Astrocyte of the spinal cord (primary cell): ENCODE results near the gene FLRT2.
A peak's percentile ranks its signal among the peaks of the same experiment; 100 is the strongest.

ENCODE experiments used
- DNase-seq: peaks from one replicate; pipeline ENCODE4 v3.0.0; 2011; ENCODE audit warnings: low read depth, low spot score
- H3K4me3 ChIP-seq: 2 replicates; pipeline ENCODE4 v1.5.1; 2011; ENCODE audit warnings: low read depth, mild to moderate bottlenecking, low read length, moderate library complexity
- in situ Hi-C: cut with HindIII; loops from 2 replicates; pipeline ENCODE4 v1.10.0; 2017; ENCODE audit warnings: low sequenced_read_pairs
- TF ChIP-seq, protein P1 (sequence below): IDR thresholded peaks from 2 replicates; pipeline ENCODE4 v1.5.1; 2012; ENCODE audit warnings: low read depth, mild to moderate bottlenecking, low read length, inconsistent platforms

FLRT2 gene

DNA sequence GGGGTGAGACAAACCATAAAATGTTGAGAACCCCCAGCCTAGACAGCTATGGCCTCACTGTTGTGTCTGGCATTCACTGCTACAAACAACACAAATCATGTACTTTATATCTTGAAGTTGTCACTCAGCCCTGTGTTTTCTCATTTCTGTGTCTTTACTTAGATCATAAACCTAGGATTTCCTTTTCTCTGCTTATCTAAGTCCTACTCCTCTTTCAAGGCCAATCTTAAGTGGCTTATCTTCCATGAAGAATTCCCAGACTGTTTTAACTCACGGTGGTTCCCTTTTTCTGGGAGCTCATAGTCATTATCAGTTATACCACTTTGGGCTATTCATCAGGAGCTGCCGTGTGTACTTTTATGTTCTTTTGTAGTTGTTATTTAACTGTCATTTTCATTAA is 42.1 kb downstream of the FLRT2 start:
- TF ChIP-seq, protein P1, sequence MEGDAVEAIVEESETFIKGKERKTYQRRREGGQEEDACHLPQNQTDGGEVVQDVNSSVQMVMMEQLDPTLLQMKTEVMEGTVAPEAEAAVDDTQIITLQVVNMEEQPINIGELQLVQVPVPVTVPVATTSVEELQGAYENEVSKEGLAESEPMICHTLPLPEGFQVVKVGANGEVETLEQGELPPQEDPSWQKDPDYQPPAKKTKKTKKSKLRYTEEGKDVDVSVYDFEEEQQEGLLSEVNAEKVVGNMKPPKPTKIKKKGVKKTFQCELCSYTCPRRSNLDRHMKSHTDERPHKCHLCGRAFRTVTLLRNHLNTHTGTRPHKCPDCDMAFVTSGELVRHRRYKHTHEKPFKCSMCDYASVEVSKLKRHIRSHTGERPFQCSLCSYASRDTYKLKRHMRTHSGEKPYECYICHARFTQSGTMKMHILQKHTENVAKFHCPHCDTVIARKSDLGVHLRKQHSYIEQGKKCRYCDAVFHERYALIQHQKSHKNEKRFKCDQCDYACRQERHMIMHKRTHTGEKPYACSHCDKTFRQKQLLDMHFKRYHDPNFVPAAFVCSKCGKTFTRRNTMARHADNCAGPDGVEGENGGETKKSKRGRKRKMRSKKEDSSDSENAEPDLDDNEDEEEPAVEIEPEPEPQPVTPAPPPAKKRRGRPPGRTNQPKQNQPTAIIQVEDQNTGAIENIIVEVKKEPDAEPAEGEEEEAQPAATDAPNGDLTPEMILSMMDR: no peak
- no peak overlapping the region for H3K4me3 ChIP-seq
- DNase-seq: no peak
- in situ Hi-C loops: no loop called here

DNA sequence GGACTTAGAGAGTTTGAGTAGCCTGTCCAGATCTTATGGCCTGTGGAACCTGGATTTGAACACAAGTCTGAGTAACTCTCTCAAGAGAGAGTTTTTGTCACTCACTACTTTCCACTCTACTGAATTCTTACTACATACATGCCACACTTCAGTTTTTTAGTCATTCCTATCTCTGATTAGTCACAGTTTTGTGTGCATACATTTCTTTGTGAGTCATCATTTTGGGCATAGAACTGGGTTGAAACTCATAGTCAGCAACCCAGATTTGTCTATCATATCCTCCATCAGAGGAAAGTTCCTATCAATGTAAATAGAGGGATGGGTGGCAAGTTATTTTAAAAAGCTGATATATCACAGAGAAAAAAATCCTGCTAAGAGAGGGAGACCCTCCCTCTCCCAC is 42.9 kb downstream of the FLRT2 start:
- in situ Hi-C loops: no loop called here
- TF ChIP-seq, protein P1: no peak
- peak; percentile 79 for DNase-seq

DNA sequence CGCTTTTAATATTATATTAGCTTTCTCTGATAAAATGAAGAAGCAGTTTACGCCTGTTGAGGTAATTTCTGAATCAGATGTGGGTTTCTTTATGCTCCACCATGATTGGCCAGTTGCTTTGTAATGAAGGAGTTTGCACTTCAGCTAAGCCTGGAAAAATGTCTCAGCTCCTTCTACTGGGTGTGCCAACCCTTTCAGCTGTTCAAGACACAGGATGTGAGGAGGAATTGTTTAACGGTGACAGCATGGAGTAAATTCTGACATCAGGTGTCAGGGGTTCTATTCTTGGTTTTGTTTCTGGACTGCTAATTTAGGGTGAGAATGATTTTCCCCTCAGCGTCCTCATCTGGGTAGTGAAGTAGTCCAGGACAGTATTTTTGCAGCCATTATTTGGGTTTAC is 43.5 kb downstream of the FLRT2 start:
- TF ChIP-seq, protein P1: no peak
- no peak overlapping the region for H3K4me3 ChIP-seq
- no peak for DNase-seq
- in situ Hi-C loops: no loop called here

More for the DNA sequence above, 42.9 kb downstream of the FLRT2 start:
- no peak overlapping the region for H3K4me3 ChIP-seq

DNA sequence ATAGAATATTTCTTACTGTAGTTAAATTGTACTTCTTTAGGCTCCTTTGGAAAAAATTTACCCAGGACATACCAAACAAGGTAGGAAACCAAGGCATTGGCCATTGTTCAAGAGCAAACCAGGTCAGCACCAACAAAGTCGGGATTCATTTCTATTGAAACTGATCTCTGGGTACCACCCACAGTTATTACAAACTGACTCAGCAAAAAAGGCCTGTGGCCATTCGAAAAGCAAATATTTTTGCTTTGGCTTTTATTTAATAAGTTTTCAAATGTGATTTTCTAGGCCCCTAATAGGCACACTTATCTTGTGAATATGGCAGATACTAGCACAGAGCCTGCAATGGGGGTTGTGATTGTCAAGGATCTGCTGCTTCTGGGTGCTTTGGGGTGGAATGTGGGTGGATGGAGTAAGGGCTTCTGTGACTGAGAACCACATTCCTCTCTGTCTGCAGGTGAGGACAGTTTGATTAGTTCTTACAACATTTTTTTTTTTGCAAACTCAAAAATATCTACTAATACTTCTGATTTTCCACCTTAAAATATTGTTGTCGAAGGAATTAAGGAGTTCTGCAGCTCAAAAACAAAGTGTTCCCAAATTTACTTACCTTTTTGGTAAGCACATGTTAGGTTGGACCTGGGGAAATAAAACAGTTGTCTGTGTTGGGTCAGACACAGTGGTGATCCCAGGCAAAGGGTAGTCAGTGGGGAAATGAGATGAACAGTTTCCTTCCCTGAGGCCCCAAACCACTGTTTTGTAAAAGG is 45.1 kb downstream of the FLRT2 start:
- no peak for DNase-seq
- in situ Hi-C loops: no loop called here
- H3K4me3 ChIP-seq: no peak overlapping the region
- TF ChIP-seq, protein P1: no peak

DNA sequence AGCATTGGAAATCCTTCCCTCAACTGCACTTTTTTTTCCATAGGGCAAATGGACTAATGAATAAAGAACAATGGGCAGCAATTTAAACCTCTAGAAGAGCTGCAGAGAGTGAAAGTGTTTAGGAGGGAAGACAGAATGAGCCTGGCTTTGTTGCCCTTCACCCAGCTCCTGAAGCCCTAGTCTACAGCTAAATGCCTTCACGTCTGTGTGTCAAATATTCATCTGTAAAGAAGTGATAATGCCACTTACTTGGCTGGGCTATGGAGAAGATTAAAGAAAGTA is 45.6 kb downstream of the FLRT2 start:
- no peak overlapping the region for H3K4me3 ChIP-seq
- TF ChIP-seq, protein P1: no peak
- DNase-seq: no peak
- in situ Hi-C loops: no loop called here

DNA sequence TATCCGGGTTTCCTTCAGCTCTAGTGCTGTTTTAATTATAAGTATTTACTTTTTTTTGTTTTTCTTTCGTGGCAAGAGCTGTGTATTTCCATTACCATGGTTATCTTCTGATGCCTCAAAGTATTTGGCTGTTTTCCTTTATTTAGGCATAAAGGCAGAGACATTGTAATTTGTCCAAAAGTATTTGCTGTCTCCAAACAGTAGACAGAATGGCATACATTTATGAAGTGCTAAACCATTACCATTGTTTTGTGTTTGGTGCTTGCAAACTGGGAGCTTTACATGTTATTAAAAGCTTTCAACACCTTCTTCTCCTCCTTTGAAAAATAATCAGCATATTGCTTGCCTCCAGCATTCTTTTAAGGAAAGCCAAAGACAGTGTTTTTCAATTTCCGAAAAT is 46.3 kb downstream of the FLRT2 start:
- peak; percentile 24 for DNase-seq
- H3K4me3 ChIP-seq: no peak overlapping the region
- in situ Hi-C loops: no loop called here
- TF ChIP-seq, protein P1: no peak
